ENCODE data around the gene CCSAP. TPM values are rescaled to one million over a fixed set of nuclear protein-coding genes. Genes with fewer than 3 reads are reported as not detected.

The CCSAP gene
- total RNA-seq, 1 experiment from 2014 or later, result 9.5 TPM

GRCh38 chr1:229323885-229324553 is 18.8 kb downstream of the CCSAP start:
- TF ChIP-seq CTCF (conservative IDR thresholded peaks at IDR 0.05; ENCODE audit: low read depth, low read length) (no peak), EZH2 (IDR thresholded peaks at IDR 0.05; ENCODE audit: low read length, unreplicated experiment) (no peak), EZH2phosphoT487 (IDR thresholded peaks at IDR 0.05; ENCODE audit: borderline replicate concordance, low read length) (no peak)
- Histone ChIP-seq H4K20me1 (ENCODE audit: low read length) (no peaks in the 10 kb centered on the region), H3K4me3 (ENCODE audit: low read length) (no peak overlapping the region), H2AFZ (ENCODE audit: low read length) (no peak overlapping the region), H3F3A (ENCODE audit: low read length, unreplicated experiment) (no peaks in the 10 kb centered on the region), H3K79me2 (ENCODE audit: low read length) (no peaks in the 10 kb centered on the region), H3K9ac (ENCODE audit: low read length) (no peak overlapping the region), H3K4me2 (ENCODE audit: low read length) (no peak overlapping the region), H3K9me3 (ENCODE audit: low read length) (no peaks in the 10 kb centered on the region), H3K27ac (ENCODE audit: low read length) (no peak overlapping the region), H3K9me2 (replicated peaks; ENCODE audit: low read length) (no peaks in the 10 kb centered on the region), H3K36me3 (ENCODE audit: low read depth, low read length) (peaks cover 36% of the 10 kb centered on the region), H3K4me1 (ENCODE audit: insufficient read depth, low read length) (no peaks in the 10 kb centered on the region), H3K27me3 (ENCODE audit: low read length) (no peaks in the 10 kb centered on the region)
- ChIA-PET CTCF (no interaction called here), POLR2A (ENCODE audit: unreplicated experiment) (no interaction called here)
- intact Hi-C loops (cut with micrococcal nuclease), result no loop called here
- DNase-seq (no peak), ATAC-seq (no peak)
- BruUV-seq (replicated peaks), result no TSS peak

GRCh38 chr1:229323201-229323600 is 19.6 kb downstream of the CCSAP start:
- BruUV-seq (replicated peaks), result no TSS peak
- H3K4me1 ChIP-seq (ENCODE audit: insufficient read depth, low read length), result no peaks in the 10 kb centered on the region
- CTCF ChIA-PET, result no interaction called here
- H4K20me1 ChIP-seq (ENCODE audit: low read length), result no peaks in the 10 kb centered on the region
- H3K36me3 ChIP-seq (ENCODE audit: low read depth, low read length), result peaks cover 36% of the 10 kb centered on the region
- no peaks in the 10 kb centered on the region for H3K9me2 ChIP-seq (replicated peaks; ENCODE audit: low read length)
- no peak overlapping the region for H2AFZ ChIP-seq (ENCODE audit: low read length)
- no peak for TF ChIP-seq CTCF (conservative IDR thresholded peaks at IDR 0.05; ENCODE audit: low read depth, low read length)
- no peak for TF ChIP-seq EZH2 (IDR thresholded peaks at IDR 0.05; ENCODE audit: low read length, unreplicated experiment)
- TF ChIP-seq EZH2phosphoT487 (IDR thresholded peaks at IDR 0.05; ENCODE audit: borderline replicate concordance, low read length), result no peak
- H3K27me3 ChIP-seq (ENCODE audit: low read length), result no peaks in the 10 kb centered on the region
- H3K9ac ChIP-seq (ENCODE audit: low read length), result no peak overlapping the region
- H3K79me2 ChIP-seq (ENCODE audit: low read length), result no peaks in the 10 kb centered on the region
- DNase-seq (no peak), ATAC-seq (no peak)
- no peak overlapping the region for H3K27ac ChIP-seq (ENCODE audit: low read length)
- no peak overlapping the region for H3K4me2 ChIP-seq (ENCODE audit: low read length)
- H3K4me3 ChIP-seq (ENCODE audit: low read length), result no peak overlapping the region
- H3K9me3 ChIP-seq (ENCODE audit: low read length), result no peaks in the 10 kb centered on the region
- intact Hi-C loops (cut with micrococcal nuclease), result no loop called here
- no peaks in the 10 kb centered on the region for H3F3A ChIP-seq (ENCODE audit: low read length, unreplicated experiment)
- POLR2A ChIA-PET (ENCODE audit: unreplicated experiment), result no interaction called here

GRCh38 chr1:229319487-229319886 is 23.4 kb downstream of the CCSAP start:
- no peaks in the 10 kb centered on the region for H4K20me1 ChIP-seq (ENCODE audit: low read length)
- H3K4me1 ChIP-seq (ENCODE audit: insufficient read depth, low read length), result no peaks in the 10 kb centered on the region
- no peak overlapping the region for H2AFZ ChIP-seq (ENCODE audit: low read length)
- ATAC-seq (no peak), DNase-seq (no peak)
- no peaks in the 10 kb centered on the region for H3K27me3 ChIP-seq (ENCODE audit: low read length)
- no peak overlapping the region for H3K9ac ChIP-seq (ENCODE audit: low read length)
- TF ChIP-seq EZH2phosphoT487 (IDR thresholded peaks at IDR 0.05; ENCODE audit: borderline replicate concordance, low read length) (no peak), CTCF (conservative IDR thresholded peaks at IDR 0.05; ENCODE audit: low read depth, low read length) (no peak)
- intact Hi-C loops (cut with micrococcal nuclease), result no loop called here
- no peaks in the 10 kb centered on the region for H3K9me2 ChIP-seq (replicated peaks; ENCODE audit: low read length)
- no peaks in the 10 kb centered on the region for H3K79me2 ChIP-seq (ENCODE audit: low read length)
- no peaks in the 10 kb centered on the region for H3F3A ChIP-seq (ENCODE audit: low read length, unreplicated experiment)
- peaks cover 22% of the 10 kb centered on the region for H3K36me3 ChIP-seq (ENCODE audit: low read depth, low read length)
- CTCF ChIA-PET, result no interaction called here
- no peaks in the 10 kb centered on the region for H3K9me3 ChIP-seq (ENCODE audit: low read length)
- POLR2A ChIA-PET (ENCODE audit: unreplicated experiment), result no interaction called here
- H3K4me3 ChIP-seq (ENCODE audit: low read length), result no peak overlapping the region
- no peak overlapping the region for H3K27ac ChIP-seq (ENCODE audit: low read length)
- H3K4me2 ChIP-seq (ENCODE audit: low read length), result no peak overlapping the region
- no TSS peak for BruUV-seq (replicated peaks)
